ENCODE data around the gene SCMH1.

Gene SCMH1

GRCh38 chr1:41025979-41026819, 215.9 kb downstream of the SCMH1 start:
- no peak for DNase-seq (ENCODE audit: low read depth in 2 of 2)

GRCh38 chr1:41024953-41025352, 217.2 kb downstream of the SCMH1 start:
- DNase-seq (ENCODE audit: low read depth in 2 of 2), result no peak

- DNase-seq (ENCODE audit: low read depth in 2 of 2), result no peak
These were observed 218.7 kb downstream of the SCMH1 start for GRCh38 chr1:41023279-41023990.

DNA sequence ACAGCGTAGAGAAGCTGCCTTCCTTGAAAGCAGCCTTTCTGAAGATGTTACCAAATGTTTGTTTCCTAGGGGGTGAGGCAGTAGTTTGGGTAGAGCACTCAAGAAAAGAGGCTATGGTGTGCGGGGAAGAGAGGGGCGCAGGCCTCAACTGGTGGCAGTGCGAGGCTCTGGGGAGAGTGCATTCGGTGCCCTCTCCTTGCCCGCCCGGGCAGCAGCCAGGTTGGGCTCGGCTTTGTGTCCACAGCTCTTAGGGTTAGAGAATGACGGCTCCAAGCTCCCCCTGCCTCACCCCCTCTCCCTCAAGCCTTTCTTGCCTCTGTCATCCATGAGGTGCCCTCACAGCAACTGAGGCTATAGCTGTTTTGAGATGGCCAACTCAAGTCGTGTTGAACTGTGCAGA, 219.7 kb downstream of the SCMH1 start:
- no peak for DNase-seq (ENCODE audit: low read depth in 2 of 2)

- no peak for DNase-seq (ENCODE audit: low read depth in 2 of 2)
These were observed 220.4 kb downstream of the SCMH1 start, which contains the start of gene SLFNL1 for GRCh38 chr1:41021526-41022308. SLFNL1 (minus strand) TSS chr1:41021725; CDS start chr1:41020660, 1,065 bp downstream.

DNA sequence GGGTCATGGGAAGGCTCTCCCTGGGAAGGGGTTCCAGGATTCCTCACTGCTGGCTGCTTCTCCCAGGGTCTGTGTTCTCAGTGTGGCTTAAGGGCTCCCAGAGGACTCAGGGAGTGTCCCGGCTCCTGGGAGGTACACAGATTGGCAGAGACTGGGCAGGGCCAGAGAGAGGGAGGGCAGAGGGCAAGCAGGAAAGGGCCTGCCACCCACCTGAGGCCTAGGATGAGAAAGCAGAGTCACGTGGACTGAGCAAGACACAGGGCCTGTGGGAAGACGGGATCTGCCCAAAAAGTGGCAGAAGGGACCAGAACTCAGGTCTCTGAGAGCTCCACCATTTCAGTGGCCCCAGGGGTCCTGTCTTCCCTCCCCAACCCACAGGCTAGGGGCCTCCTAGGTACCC, 221.5 kb downstream of the SCMH1 start:
- no peak for DNase-seq (ENCODE audit: low read depth in 2 of 2)

- no peak for DNase-seq (ENCODE audit: low read depth in 2 of 2)
These were observed 222.0 kb downstream of the SCMH1 start for GRCh38 chr1:41020109-41020576.

GRCh38 chr1:41019353-41019745, 222.8 kb downstream of the SCMH1 start:
- no peak for DNase-seq (ENCODE audit: low read depth in 2 of 2)

- DNase-seq (ENCODE audit: low read depth in 2 of 2), result no peak
These were observed 224.1 kb downstream of the SCMH1 start for GRCh38 chr1:41018018-41018410.

- DNase-seq (ENCODE audit: low read depth in 2 of 2), result no peak
These were observed 224.7 kb downstream of the SCMH1 start for GRCh38 chr1:41017141-41018017.

DNA sequence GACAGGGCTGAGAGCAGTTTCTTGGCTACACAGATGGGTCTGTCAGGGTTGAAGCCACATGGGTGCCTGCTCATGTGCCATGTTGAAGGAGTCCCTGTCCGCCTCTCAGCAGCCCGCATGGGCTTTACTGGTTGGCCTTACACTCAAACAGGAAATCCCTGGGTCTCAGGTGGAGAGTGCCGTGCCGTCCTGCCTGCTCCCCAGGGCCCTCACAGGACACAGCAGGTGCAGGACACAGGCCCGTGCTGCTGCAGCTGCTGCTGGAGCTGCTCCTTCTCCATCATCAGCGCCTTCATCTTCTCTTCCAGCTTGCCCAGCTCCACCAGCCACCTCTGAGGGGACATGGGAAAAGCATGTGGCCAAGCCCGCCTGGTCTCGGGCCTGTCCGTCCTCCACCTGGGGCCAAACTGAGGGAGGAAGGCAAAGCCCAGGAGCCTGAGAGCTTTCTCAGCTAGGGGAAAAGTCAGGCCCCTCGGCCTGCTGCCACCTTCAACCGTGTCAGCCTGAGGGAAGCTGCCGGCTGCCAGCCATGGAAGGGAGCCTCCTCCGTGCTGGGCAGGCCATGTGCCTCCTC, 226.1 kb downstream of the SCMH1 start:
- no peak for DNase-seq (ENCODE audit: low read depth in 2 of 2)

GRCh38 chr1:41015281-41015896, 226.7 kb downstream of the SCMH1 start:
- DNase-seq (ENCODE audit: low read depth in 2 of 2), result no peak

- no peak for DNase-seq (ENCODE audit: low read depth in 2 of 2)
These were observed 227.2 kb downstream of the SCMH1 start for GRCh38 chr1:41014871-41015270.

DNA sequence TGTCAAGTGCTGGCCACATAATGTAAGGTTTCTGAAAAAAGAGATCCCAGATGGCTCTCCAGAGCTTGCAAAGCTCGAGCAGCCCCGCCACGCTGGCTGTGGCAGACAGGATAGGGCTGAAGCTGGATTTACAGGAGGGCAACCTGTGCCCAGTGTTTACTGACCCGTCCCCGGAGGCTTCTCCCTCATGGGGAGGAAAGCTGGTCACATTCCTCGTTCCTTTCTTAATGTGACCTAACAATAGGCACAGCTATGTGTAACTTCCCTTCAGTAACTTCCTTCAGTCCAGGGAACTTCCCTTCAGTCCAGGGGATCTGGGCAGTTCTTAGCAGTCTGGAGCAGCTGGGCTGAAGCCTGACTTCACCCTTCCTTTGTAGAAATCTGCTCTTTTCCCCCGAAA, 228.3 kb downstream of the SCMH1 start:
- no peak for DNase-seq (ENCODE audit: low read depth in 2 of 2)

DNA sequence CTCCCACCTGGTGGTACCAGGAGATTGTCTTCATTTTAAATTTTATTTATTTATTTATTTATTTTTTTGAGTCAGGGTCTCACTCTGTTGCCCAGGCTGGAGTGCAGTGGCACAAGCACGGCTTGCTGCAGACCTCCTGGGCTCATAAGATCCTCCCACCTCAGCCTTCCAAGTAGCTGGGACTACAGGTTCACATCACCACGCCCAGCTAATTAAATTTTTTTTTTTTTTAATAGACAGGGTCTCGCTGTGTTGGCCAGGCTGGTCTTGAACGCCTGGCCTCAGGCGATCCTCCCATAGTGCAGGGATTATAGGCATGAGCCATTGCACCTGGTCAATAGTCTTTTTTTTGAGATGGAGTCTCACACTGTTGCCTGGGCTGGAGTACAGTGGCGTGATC, 229.1 kb downstream of the SCMH1 start:
- no peak for DNase-seq (ENCODE audit: low read depth in 2 of 2)

GRCh38 chr1:41010345-41010744, 231.8 kb downstream of the SCMH1 start:
- no peak for DNase-seq (ENCODE audit: low read depth in 2 of 2)

DNA sequence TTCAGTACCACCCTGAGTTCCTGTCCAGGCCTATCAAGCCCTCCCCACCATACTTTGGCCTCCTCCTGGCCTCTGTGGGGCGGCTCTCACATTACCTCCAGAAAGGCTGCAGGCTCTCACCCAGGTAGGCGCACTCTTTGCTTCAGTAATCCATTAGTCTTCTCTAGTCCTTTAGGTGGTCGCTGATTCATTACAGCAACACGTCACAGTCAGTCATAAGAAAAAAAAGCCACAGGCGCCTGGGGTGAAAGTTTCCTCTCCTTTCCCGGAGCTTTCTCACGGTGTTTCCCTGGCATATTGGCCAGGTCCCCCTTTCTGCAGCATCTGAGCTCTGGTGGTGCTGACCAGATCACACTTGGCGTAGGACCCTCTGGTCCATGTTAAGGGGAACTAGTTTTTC, 232.6 kb downstream of the SCMH1 start:
- no peak for DNase-seq (ENCODE audit: low read depth in 2 of 2)

DNA sequence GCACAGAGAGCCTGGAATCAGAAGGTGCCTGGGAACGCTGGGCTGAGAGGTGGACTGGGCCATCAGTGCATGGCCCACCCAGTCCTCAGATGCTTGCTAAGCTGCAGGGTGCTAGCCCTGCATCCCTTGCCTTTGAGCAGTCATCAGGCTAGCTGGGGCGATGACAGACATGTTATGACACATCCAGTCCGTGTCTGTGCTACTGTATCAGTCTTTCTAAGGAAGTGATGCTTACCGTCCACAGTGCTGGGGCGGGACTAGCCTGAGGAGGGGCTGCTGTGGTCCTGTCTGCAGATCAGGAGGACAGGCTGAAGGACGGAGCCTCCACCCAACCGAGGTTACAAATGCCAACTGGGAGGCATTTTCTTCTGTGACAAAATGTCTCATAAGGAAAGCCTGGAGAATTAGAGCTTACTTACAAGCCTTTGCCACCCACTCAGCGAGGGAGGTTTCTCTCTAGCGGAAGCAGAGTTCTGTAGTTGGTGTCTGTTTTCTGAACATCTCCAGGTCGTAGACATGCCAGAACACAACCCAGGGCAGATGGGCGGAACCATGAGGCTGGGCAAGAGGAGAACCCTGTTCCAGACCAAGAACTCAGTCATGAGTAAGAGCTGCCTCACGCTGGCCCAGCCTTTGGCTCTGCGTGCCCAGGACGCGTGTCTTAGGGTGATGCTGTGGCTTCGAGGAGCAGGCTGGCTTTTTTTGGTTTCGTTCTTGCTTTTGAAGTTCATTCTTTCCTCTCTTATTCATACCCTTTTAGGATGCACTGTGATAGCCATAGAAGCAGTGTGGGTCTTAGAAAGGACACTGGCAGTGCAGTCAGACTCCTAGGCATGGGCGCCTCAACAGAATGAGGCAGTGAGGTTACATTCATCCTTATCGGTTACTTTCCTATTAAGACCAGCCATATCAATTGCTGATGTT, 234.9 kb downstream of the SCMH1 start:
- DNase-seq (ENCODE audit: low read depth in 2 of 2), result no peak

DNA sequence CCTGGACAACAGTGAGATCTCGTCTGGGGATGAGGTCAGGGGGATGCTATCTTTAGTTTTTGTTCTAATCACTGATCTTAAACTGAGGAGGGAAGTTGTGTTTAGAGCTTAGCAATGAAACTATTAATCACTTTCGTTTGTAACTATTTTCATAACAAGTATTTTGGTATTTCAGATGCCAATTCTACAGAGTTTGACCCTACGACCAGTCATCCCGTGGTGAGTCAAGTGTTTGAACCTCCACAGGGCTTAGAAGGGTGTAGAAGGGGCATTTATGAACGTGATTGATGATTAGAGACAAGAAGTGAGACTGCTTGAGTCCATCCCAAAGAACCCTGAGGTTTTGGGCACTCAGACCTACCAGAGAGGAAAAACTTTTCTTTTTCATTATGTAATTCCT, 236.2 kb downstream of the SCMH1 start:
- no peak for DNase-seq (ENCODE audit: low read depth in 2 of 2)
